Activated naive CD8-positive, alpha-beta T cell treated with anti-CD3 and anti-CD28 coated beads, Interleukin-2, amount 50 U/mL, for 24 hours (primary cell): ENCODE results near the gene C8G.

Experiments
- ATAC-seq: fragments of 150-1000 bp; cut with Tn5 transposase; one replicate; pipeline ENCODE4 v1.10.0; 2021
- DNase-seq: peaks from one replicate; pipeline ENCODE4 v3.0.0; 2021
- H3K27ac Mint-ChIP-seq: one replicate; pipeline ENCODE4 v1.8.0; 2021; ENCODE audit warnings: mild to moderate bottlenecking, mixed read lengths
- H3K27me3 Mint-ChIP-seq: one replicate; pipeline ENCODE4 v1.8.0; 2021; ENCODE audit warnings: mixed read lengths
- H3K36me3 Mint-ChIP-seq: one replicate; pipeline ENCODE4 v1.8.0; 2021; ENCODE audit warnings: low read depth, mixed read lengths
- H3K4me1 Mint-ChIP-seq: one replicate; pipeline ENCODE4 v1.8.0; 2021; ENCODE audit warnings: mixed read lengths
- H3K4me3 Mint-ChIP-seq: one replicate; pipeline ENCODE4 v1.8.0; 2021; ENCODE audit warnings: mild to moderate bottlenecking, moderate library complexity, mixed read lengths
- H3K9me3 Mint-ChIP-seq: one replicate; pipeline ENCODE4 v1.8.0; 2021; ENCODE audit warnings: mixed read lengths

The C8G gene

GRCh38 chr9:136944519-136945332 lies at the start of gene C8G, which contains the start of gene FBXW5:
TSS of gene C8G (plus strand) at chr9:136945243. CDS start at chr9:136945321, 78 bp downstream.
TSS of gene FBXW5 (minus strand) at chr9:136944738. CDS start at chr9:136944083, 655 bp downstream.
- Mint-ChIP-seq H3K27ac (peak within 1 kb of the TSS; percentile 74), H3K4me1 (peaks cover 12% of the 10 kb centered on the region), H3K36me3 (peaks cover 3% of the 10 kb centered on the region), H3K27me3 (no peaks in the 10 kb centered on the region), H3K9me3 (no peaks in the 10 kb centered on the region), H3K4me3 (peak within 1 kb of the TSS; percentile 80)
- peak; percentile 70 for ATAC-seq
- DNase-seq = peak; percentile 96

GRCh38 chr9:136896027-136896426 lies 49.0 kb upstream of the C8G start:
- Mint-ChIP-seq H3K36me3 (peaks cover 22% of the 10 kb centered on the region), H3K27me3 (no peaks in the 10 kb centered on the region), H3K27ac (no peak overlapping the region), H3K4me3 (no peak overlapping the region), H3K4me1 (peaks cover 19% of the 10 kb centered on the region), H3K9me3 (no peaks in the 10 kb centered on the region)
- no peak for DNase-seq
- ATAC-seq = no peak

- ATAC-seq (no peak), DNase-seq (no peak)
- Mint-ChIP-seq H3K27ac (no peak overlapping the region), H3K9me3 (no peaks in the 10 kb centered on the region), H3K4me1 (peaks cover 42% of the 10 kb centered on the region), H3K27me3 (no peaks in the 10 kb centered on the region), H3K36me3 (peaks cover 30% of the 10 kb centered on the region), H3K4me3 (no peak overlapping the region)
Observed at GRCh38 chr9:136898483-136899100, 46.5 kb upstream of the C8G start.

- ATAC-seq = no peak
- Mint-ChIP-seq H3K9me3 (no peaks in the 10 kb centered on the region), H3K27ac (no peak overlapping the region), H3K27me3 (no peaks in the 10 kb centered on the region), H3K4me1 (peaks cover 44% of the 10 kb centered on the region), H3K4me3 (no peak overlapping the region), H3K36me3 (peaks cover 29% of the 10 kb centered on the region)
- DNase-seq = no peak
Observed at GRCh38 chr9:136899196-136899595, 45.8 kb upstream of the C8G start.

- DNase-seq (no peak), ATAC-seq (no peak)
- H3K4me3 Mint-ChIP-seq = no peak overlapping the region
- no peaks in the 10 kb centered on the region for H3K27me3 Mint-ChIP-seq
- H3K9me3 Mint-ChIP-seq = no peaks in the 10 kb centered on the region
- peaks cover 48% of the 10 kb centered on the region for H3K4me1 Mint-ChIP-seq
- H3K36me3 Mint-ChIP-seq = peaks cover 26% of the 10 kb centered on the region
- H3K27ac Mint-ChIP-seq = peak overlapping the region; percentile 38
Observed at GRCh38 chr9:136900556-136900955, 44.5 kb upstream of the C8G start.

GRCh38 chr9:136900988-136901515 lies 44.0 kb upstream of the C8G start:
- Mint-ChIP-seq H3K36me3 (peaks cover 30% of the 10 kb centered on the region), H3K4me3 (peak overlapping the region; percentile 46)
- ATAC-seq = no peak

GRCh38 chr9:136901516-136902258 lies 43.4 kb upstream of the C8G start:
- peak overlapping the region; percentile 87 for H3K27ac Mint-ChIP-seq
- H3K36me3 Mint-ChIP-seq = peaks cover 34% of the 10 kb centered on the region
- peak; percentile 76 for DNase-seq
- H3K4me1 Mint-ChIP-seq = peaks cover 52% of the 10 kb centered on the region
- ATAC-seq = peak; percentile 78
- H3K4me3 Mint-ChIP-seq = peak overlapping the region; percentile 46
- H3K9me3 Mint-ChIP-seq = no peaks in the 10 kb centered on the region
- no peaks in the 10 kb centered on the region for H3K27me3 Mint-ChIP-seq

More at GRCh38 chr9:136900988-136901515, 44.0 kb upstream of the C8G start:
- Mint-ChIP-seq H3K27ac (peak overlapping the region; percentile 87), H3K9me3 (no peaks in the 10 kb centered on the region), H3K27me3 (no peaks in the 10 kb centered on the region), H3K4me1 (peaks cover 50% of the 10 kb centered on the region)
- no peak for DNase-seq

GRCh38 chr9:136902259-136902821 lies 42.7 kb upstream of the C8G start:
- ATAC-seq (peak; percentile 84), DNase-seq (peak; percentile 85)
- Mint-ChIP-seq H3K27ac (peak overlapping the region; percentile 87), H3K4me1 (peaks cover 50% of the 10 kb centered on the region), H3K4me3 (peak overlapping the region; percentile 46), H3K27me3 (no peaks in the 10 kb centered on the region), H3K9me3 (no peaks in the 10 kb centered on the region), H3K36me3 (peaks cover 38% of the 10 kb centered on the region)

GRCh38 chr9:136903041-136903554 lies 41.9 kb upstream of the C8G start:
- Mint-ChIP-seq H3K27ac (peak overlapping the region; percentile 87), H3K27me3 (no peaks in the 10 kb centered on the region), H3K4me1 (peaks cover 50% of the 10 kb centered on the region), H3K36me3 (peaks cover 38% of the 10 kb centered on the region), H3K9me3 (no peaks in the 10 kb centered on the region), H3K4me3 (no peak overlapping the region)
- DNase-seq (no peak), ATAC-seq (no peak)

- H3K27me3 Mint-ChIP-seq = no peaks in the 10 kb centered on the region
- no peak overlapping the region for H3K4me3 Mint-ChIP-seq
- H3K9me3 Mint-ChIP-seq = no peaks in the 10 kb centered on the region
- peaks cover 38% of the 10 kb centered on the region for H3K36me3 Mint-ChIP-seq
- H3K27ac Mint-ChIP-seq = peak overlapping the region; percentile 54
- DNase-seq (peak; percentile 12), ATAC-seq (no peak)
- peaks cover 39% of the 10 kb centered on the region for H3K4me1 Mint-ChIP-seq
Observed at GRCh38 chr9:136906266-136906665, 38.8 kb upstream of the C8G start.

GRCh38 chr9:136907011-136907914 lies 37.8 kb upstream of the C8G start:
- Mint-ChIP-seq H3K27ac (no peak overlapping the region), H3K36me3 (peaks cover 38% of the 10 kb centered on the region), H3K4me1 (peaks cover 29% of the 10 kb centered on the region), H3K9me3 (no peaks in the 10 kb centered on the region), H3K4me3 (no peak overlapping the region), H3K27me3 (no peaks in the 10 kb centered on the region)
- no peak for DNase-seq
- ATAC-seq = no peak

- Mint-ChIP-seq H3K27me3 (no peaks in the 10 kb centered on the region), H3K27ac (no peak overlapping the region), H3K36me3 (peaks cover 33% of the 10 kb centered on the region), H3K4me1 (peaks cover 6% of the 10 kb centered on the region), H3K9me3 (no peaks in the 10 kb centered on the region), H3K4me3 (no peak overlapping the region)
- no peak for DNase-seq
- no peak for ATAC-seq
Observed at GRCh38 chr9:136910197-136910900, 34.7 kb upstream of the C8G start.

- peaks cover 33% of the 10 kb centered on the region for H3K36me3 Mint-ChIP-seq
- H3K27me3 Mint-ChIP-seq = no peaks in the 10 kb centered on the region
- ATAC-seq (peak; percentile 24), DNase-seq (no peak)
- peaks cover 6% of the 10 kb centered on the region for H3K4me1 Mint-ChIP-seq
- no peak overlapping the region for H3K4me3 Mint-ChIP-seq
- no peaks in the 10 kb centered on the region for H3K9me3 Mint-ChIP-seq
- no peak overlapping the region for H3K27ac Mint-ChIP-seq
Observed at GRCh38 chr9:136910901-136911245, 34.2 kb upstream of the C8G start.
